ENCODE measurements around the gene CAMK1D. TPM values are rescaled to one million over a fixed set of nuclear protein-coding genes. Genes with fewer than 3 reads are reported as not detected.

The CAMK1D gene
- total and polyA plus RNA-seq, 10 of the 15 experiments (the other 5 are each of a cell fraction or from before 2014, with no cell fraction given): 2.1 to 35.5 (median 14.7) TPM

DNA sequence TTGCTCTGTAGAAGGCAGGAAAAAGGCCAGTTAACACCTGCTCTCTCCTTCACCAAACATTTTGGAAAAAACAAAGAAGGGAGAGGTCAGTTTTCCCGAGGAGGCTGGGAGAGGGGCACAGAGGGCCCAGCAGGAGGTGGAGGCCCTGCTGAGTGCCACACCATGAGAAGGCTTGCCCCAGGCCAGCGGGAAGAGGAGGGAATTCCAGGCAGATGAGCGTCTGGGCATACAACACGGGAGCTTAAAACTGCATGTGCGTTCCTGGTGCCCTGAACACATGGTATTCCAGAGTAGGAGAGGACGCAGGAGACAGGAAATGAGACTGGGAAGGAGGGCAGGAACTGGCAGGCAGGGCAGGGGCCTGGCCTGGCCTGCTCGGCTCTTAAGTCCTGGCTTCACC, 469.7 kb downstream of the CAMK1D start:
- 84% methylated on average over 7 of the region's 7 CpGs for WGBS (ENCODE audit: insufficient coverage, insufficient replicate concordance, low lambda C conversion rate, missing lambda C conversion rate)
- ATAC-seq (no peak), FAIRE-seq (no peak)

More for the DNA sequence above, 469.7 kb downstream of the CAMK1D start:
- no peaks in the 10 kb centered on the region for H3K4me1 ChIP-seq (ENCODE audit: control insufficient read depth, insufficient read depth, low read length)
- peaks cover 3% of the 10 kb centered on the region; the same call in 1 of the 3 replicates for H3K9me3 ChIP-seq (replicated peaks; ENCODE audit: control insufficient read depth, insufficient read depth, low read length)
- intact Hi-C loops (cut with micrococcal nuclease; ENCODE audit: unreplicated experiment) (no loop called here), in situ Hi-C loops (cut with MboI) (no loop called here)
- no peaks in the 10 kb centered on the region for H4K20me1 ChIP-seq (ENCODE audit: control insufficient read depth, insufficient read depth)
- H3K4me2 ChIP-seq (ENCODE audit: control insufficient read depth, insufficient read depth): no peak overlapping the region
- TF ChIP-seq, protein P1, sequence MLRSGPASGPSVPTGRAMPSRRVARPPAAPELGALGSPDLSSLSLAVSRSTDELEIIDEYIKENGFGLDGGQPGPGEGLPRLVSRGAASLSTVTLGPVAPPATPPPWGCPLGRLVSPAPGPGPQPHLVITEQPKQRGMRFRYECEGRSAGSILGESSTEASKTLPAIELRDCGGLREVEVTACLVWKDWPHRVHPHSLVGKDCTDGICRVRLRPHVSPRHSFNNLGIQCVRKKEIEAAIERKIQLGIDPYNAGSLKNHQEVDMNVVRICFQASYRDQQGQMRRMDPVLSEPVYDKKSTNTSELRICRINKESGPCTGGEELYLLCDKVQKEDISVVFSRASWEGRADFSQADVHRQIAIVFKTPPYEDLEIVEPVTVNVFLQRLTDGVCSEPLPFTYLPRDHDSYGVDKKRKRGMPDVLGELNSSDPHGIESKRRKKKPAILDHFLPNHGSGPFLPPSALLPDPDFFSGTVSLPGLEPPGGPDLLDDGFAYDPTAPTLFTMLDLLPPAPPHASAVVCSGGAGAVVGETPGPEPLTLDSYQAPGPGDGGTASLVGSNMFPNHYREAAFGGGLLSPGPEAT (IDR thresholded peaks at IDR 0.05; ENCODE audit: low read depth): no peak
- TF ChIP-seq, protein P2, sequence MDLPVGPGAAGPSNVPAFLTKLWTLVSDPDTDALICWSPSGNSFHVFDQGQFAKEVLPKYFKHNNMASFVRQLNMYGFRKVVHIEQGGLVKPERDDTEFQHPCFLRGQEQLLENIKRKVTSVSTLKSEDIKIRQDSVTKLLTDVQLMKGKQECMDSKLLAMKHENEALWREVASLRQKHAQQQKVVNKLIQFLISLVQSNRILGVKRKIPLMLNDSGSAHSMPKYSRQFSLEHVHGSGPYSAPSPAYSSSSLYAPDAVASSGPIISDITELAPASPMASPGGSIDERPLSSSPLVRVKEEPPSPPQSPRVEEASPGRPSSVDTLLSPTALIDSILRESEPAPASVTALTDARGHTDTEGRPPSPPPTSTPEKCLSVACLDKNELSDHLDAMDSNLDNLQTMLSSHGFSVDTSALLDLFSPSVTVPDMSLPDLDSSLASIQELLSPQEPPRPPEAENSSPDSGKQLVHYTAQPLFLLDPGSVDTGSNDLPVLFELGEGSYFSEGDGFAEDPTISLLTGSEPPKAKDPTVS (IDR thresholded peaks at IDR 0.05; ENCODE audit: low read depth, low read length): no peak
- TF ChIP-seq SREBF2 (IDR thresholded peaks at IDR 0.05; ENCODE audit: low read length): no peak
- TF ChIP-seq ZNF24 (IDR thresholded peaks at IDR 0.05): no peak
- TF ChIP-seq IKZF1 (conservative IDR thresholded peaks at IDR 0.05): no peak
- TF ChIP-seq MXI1 (IDR thresholded peaks at IDR 0.05; ENCODE audit: low read depth, low read length): no peak
- TF ChIP-seq, protein P3, sequence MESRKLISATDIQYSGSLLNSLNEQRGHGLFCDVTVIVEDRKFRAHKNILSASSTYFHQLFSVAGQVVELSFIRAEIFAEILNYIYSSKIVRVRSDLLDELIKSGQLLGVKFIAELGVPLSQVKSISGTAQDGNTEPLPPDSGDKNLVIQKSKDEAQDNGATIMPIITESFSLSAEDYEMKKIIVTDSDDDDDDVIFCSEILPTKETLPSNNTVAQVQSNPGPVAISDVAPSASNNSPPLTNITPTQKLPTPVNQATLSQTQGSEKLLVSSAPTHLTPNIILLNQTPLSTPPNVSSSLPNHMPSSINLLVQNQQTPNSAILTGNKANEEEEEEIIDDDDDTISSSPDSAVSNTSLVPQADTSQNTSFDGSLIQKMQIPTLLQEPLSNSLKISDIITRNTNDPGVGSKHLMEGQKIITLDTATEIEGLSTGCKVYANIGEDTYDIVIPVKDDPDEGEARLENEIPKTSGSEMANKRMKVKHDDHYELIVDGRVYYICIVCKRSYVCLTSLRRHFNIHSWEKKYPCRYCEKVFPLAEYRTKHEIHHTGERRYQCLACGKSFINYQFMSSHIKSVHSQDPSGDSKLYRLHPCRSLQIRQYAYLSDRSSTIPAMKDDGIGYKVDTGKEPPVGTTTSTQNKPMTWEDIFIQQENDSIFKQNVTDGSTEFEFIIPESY (IDR thresholded peaks at IDR 0.05): no peak
- no peak for TF ChIP-seq TCF3 (IDR thresholded peaks at IDR 0.05; ENCODE audit: borderline replicate concordance, insufficient read depth, low read depth, low read length)
- TF ChIP-seq POU2F2 (IDR thresholded peaks at IDR 0.05; ENCODE audit: borderline replicate concordance, low read depth, low read length): no peak
- no peak for TF ChIP-seq CBFB (IDR thresholded peaks at IDR 0.05; ENCODE audit: low read depth)
- no peak for TF ChIP-seq RB1 (IDR thresholded peaks at IDR 0.05; ENCODE audit: borderline replicate concordance)
- no peak for TF ChIP-seq EGR1 (IDR thresholded peaks at IDR 0.05; ENCODE audit: borderline replicate concordance in 1 of 2, low read depth in 2 of 2, low read length in 2 of 2)
- TF ChIP-seq NFIC (IDR thresholded peaks at IDR 0.05; ENCODE audit: low read depth, low read length): no peak
- no peak for TF ChIP-seq HDGF (IDR thresholded peaks at IDR 0.05)
- no peak for TF ChIP-seq SMC3 (IDR thresholded peaks at IDR 0.05; ENCODE audit: borderline replicate concordance, low read length)
- TF ChIP-seq FOXM1 (IDR thresholded peaks at IDR 0.05; ENCODE audit: low read depth, low read length): no peak
- H3K4me3 ChIP-seq: no peak overlapping the region
- peaks cover 3 to 7% of the 10 kb centered on the region in 2 experiments; a peak in 3 of 4 replicates for H3K36me3 ChIP-seq (ENCODE audit: control insufficient read depth in 2 of 2, insufficient read depth in 2 of 2, low read length in 1 of 2)
- DNase-seq (ENCODE audit: low read depth, low spot score): no peak
- no peak overlapping the region for H2AFZ ChIP-seq (ENCODE audit: control insufficient read depth, low read depth, low read length)
- RAD21 ChIA-PET (ENCODE audit: unreplicated experiment): interaction anchor here (0.7 kb wide), 1 partner anchor 157 kb away, joined by 3 read pairs; no protein-coding TSS in a partner anchor
- CTCF ChIA-PET: no interaction called here
- H3K79me2 ChIP-seq (ENCODE audit: control insufficient read depth, insufficient read depth, low read length): no peaks in the 10 kb centered on the region
- POLR2A ChIA-PET: no interaction called here
- SMC1A ChIA-PET (ENCODE audit: uncharacterized antibody, unreplicated experiment): no interaction called here
- no TSS peak for BruUV-seq (replicated peaks)
- H3K27ac ChIP-seq (ENCODE audit: control insufficient read depth, insufficient read depth): no peak overlapping the region
- no peaks in the 10 kb centered on the region for H3K27me3 ChIP-seq (replicated peaks in 1 of 2; ENCODE audit: control insufficient read depth in 2 of 2, insufficient read depth in 2 of 2, low read length in 1 of 2)
- H3K9ac ChIP-seq (ENCODE audit: control insufficient read depth, insufficient read depth, low read length): no peak overlapping the region

Measured in GM12878 (cell line).